ENCODE results near the gene NRL.

NRL gene

DNA sequence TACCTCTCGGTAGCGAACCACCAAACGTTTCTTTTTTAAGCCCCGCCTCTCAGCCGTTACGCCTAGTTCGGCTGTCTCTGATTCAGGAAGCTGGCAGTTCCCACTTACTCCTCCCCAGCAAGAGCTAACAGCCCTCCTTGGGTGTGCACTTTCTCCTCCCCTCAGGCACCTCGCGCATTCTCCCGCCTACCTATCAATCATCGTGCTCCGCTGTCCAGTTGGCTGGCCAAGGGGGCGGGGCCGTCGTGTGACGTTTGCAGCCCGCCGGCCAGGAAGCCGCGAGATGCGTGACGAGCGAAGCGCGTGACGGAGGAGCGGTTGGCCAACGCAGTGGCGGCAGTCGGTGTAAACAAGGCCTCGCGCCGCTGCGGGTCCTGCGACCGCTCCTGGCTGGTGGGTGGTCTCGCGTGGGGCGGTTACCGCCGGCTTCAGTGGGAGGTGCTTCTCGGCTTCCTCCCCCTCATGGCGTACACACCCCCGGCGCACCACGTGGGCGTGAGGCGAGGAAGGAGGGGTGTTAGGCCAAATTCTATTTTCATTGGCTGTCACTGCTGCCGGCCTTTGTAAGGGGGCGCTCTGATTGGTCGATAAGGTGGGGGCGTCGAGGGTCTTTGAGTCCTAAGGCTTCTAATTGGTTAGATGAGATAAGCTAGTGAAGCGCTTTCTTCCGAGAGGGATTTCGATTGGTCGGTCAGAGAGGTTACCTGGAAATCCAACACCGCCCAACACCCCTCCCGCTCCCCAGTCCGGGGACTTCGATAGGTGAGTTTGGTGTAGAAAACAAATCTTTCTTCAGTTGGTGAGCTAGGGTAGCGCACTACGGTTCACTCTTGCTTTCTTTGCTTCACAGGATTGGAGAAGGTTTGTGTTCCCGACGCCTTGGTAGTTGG is at the start of gene NRL, which contains the start of gene DCAF11:
Gene NRL (minus strand): TSS at position 418 of the 890 bp plus-strand sequence. CDS start 32,101 bp downstream, outside the sequence.
Gene DCAF11 (plus strand): TSS at position 246 of the 890 bp plus-strand sequence. CDS start 818 bp downstream, outside the sequence.
- peak; percentile 95 to 97 for DNase-seq (ENCODE audit: low read depth in 2 of 2)

DNA sequence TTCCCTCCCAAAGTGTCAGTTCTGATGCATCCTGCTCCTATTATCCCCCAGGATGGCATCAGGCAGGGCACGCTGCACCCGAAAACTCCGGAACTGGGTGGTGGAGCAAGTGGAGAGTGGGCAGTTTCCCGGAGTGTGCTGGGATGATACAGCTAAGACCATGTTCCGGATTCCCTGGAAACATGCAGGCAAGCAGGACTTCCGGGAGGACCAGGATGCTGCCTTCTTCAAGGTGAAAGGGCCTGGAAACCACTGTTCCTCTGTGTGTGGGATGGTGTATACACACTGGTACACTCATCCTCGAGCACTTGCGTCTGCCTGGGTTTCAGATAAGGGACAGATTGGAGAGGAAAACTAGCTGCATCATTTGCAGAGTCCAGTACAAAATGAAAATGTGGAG is 47.3 kb upstream of the NRL start:
- no peak for DNase-seq (ENCODE audit: low read depth in 2 of 2)

DNA sequence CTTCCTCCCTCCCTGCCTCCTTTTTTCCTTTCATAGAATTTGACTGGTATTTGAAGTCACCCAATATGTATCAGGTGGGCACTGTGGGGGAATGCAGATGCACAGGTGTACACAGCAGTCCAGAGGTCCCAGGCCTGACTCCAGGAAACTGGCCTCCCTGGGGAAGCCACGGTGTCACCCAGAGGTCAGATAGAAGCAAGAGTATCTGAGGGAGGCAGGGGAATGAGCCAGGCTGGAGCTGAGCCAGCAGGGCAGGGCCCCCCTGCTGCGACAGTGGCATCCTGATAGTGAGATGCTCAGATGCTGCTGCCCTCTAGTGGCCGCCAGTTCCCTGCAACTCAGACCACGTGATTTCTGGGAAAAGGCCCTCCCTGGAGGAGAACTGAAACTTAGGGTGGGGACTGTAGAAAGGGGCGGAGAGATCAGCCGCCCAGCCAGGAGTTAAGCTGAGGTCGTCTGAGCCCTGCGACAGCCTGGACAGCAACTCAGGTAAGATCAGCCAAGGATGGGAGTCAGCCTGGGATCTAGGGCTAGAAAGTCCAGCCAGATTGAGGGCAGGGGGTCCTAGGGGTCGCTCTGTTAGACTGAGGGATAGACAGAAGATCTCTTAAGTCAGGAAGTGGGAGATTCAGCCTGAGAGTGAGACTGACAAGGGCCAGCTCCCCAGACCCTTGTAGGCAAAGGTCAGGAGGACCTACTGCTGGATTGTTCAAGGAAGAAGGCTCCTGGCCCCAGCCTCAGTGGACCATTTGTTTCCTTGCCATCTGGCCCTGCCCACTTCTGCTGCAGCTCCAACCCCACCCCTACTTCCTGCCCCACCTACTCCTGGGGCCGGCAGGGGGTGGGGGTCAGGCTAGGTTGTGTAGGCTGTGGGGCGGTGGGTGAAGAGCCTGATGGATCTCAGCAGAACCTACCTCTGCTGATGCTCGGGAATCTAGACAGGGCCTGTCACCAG is 46.4 kb upstream of the NRL start, which contains the start of gene IRF9:
Gene IRF9 (plus strand): TSS at position 416 of the 955 bp plus-strand sequence. CDS start 880 bp downstream, outside the sequence.
- DNase-seq (ENCODE audit: low read depth in 2 of 2) = peak; percentile 98 to 99

DNA sequence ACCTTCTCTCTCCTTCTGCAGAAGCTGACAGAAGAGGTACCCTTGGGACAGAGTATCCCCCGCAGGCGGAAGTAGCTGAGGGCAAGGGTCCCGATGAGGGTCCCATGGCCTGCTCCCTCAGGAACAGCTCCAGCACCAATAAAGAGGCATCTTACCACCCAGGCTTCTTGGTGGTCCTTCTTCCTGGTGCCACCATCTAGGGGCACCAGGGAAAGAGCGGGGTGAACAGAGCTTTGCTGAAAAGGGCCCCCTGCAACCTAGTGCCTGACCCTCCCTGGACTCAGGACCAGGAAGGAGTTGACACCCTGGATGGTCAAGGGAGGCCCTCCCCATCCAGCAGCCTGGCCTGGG is 45.7 kb upstream of the NRL start:
- DNase-seq (ENCODE audit: low read depth in 2 of 2) = no peak

DNA sequence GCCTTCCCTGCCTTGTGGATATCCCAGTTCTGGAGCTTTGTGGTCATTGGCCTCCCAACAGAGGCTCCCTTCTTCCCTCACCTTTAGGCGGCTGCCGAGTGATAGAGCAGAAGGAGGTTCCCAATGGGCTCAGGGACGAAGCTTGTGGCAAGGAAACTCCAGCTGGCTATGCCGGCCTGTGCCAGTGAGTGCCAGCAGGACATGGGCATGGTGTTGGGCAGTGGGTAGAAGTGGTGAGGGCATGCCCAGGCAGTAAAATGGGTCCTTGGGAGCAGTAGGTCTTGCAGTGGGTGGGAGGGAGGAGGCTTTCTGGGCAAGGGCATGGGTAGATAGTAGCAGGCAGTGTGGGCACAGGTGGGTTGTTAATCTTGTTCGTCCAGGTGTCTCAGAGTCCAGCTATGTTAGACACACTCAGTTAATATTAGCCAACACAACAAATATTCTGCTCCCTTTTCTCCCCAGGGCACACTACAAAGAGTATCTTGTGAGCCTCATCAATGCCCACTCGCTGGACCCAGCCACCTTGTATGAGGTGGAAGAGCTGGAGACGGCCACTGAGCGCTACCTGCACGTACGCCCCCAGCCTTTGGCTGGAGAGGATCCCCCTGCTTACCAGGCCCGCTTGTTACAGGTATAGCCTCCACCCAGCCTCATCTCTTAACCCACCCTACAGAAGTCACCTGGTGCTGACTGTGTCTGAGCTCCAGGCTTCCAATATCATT is 45.2 kb upstream of the NRL start:
- DNase-seq (ENCODE audit: low read depth in 2 of 2) = no peak

DNA sequence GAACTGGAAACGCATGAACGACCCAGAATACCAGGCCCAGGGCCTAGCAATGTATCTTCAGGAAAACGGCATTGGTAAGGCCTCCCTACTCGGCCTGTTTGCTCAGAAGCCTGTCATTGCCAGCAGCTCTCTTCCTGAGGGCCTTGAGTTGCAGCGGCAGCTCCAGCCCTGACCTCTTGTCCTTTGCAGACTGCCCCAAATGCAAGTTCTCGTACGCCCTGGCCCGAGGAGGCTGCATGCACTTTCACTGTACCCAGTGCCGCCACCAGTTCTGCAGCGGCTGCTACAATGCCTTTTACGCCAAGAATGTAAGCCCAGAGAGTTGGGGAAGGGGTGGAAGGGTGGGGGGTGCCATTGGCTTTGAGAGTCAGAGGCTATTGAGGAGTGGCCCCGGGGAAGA is 42.6 kb upstream of the NRL start:
- DNase-seq (ENCODE audit: low read depth in 2 of 2) = no peak

DNA sequence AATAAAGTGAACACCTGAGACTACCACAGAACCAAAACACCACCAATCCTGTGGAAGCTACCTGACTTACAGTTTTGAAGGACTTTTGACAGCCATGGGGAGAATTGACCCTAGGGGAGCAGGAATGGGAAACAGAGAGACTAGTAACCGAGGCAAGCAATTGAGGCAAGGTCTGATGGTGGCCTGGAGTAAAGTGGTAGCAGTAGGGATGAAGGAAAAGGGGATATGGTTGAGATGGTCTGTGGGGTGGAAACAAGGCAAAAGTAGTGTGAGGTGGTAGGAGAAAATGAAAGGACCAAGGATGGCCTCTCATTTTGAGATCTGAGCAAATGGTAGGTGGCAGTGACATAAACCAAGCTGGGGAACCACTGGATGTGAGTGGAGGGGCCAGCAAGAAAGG is 42.1 kb upstream of the NRL start:
- no peak for DNase-seq (ENCODE audit: low read depth in 2 of 2)

DNA sequence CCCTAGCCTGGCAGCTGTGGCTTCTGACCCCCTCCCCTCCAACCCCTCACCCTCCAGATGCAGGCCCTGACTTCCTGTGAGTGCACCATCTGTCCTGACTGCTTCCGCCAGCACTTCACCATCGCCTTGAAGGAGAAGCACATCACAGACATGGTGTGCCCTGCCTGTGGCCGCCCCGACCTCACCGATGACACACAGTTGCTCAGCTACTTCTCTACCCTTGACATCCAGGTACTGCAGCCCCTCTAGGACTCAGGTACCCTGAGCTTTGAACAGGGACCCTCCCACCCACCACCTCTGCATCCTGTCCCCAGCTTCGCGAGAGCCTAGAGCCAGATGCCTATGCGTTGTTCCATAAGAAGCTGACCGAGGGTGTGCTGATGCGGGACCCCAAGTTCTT is 40.4 kb upstream of the NRL start:
- no peak for DNase-seq (ENCODE audit: low read depth in 2 of 2)

DNA sequence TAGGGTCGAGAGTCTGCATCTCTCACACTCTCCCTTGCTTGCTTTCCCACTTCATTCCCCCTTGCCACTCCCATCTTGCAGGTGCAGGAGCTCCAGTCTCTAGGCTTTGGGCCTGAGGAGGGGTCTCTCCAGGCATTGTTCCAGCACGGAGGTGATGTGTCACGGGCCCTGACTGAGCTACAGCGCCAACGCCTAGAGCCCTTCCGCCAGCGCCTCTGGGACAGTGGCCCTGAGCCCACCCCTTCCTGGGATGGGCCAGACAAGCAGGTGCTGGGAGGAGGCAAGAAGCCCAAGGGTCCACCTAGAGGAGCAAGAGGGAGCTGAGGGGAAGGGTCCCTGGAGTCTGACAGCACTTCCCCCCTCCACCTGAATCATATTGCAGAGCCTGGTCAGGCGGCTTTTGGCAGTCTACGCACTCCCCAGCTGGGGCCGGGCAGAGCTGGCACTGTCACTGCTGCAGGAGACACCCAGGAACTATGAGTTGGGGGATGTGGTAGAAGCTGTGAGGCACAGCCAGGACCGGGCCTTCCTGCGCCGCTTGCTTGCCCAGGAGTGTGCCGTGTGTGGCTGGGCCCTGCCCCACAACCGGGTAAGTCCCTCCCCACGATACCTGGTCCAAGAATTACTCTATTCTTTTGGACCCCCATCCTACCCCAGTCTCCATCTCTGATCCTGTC is 36.8 kb upstream of the NRL start:
- no peak for DNase-seq (ENCODE audit: low read depth in 2 of 2)

DNA sequence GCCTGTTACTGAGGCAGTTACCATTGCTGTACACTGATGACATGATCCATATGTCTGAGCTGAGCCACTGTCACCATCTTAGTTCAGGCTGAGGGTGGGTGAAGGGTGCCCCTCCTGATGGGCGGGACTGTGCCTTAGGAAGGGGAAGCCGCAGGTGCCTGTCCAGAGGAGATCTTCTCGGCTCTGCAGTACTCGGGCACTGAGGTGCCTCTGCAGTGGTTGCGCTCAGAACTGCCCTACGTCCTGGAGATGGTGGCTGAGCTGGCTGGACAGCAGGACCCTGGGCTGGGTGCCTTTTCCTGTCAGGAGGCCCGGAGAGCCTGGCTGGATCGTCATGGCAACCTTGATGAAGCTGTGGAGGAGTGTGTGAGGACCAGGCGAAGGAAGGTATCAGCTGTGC is 36.2 kb upstream of the NRL start:
- DNase-seq (ENCODE audit: low read depth in 2 of 2) = no peak

DNA sequence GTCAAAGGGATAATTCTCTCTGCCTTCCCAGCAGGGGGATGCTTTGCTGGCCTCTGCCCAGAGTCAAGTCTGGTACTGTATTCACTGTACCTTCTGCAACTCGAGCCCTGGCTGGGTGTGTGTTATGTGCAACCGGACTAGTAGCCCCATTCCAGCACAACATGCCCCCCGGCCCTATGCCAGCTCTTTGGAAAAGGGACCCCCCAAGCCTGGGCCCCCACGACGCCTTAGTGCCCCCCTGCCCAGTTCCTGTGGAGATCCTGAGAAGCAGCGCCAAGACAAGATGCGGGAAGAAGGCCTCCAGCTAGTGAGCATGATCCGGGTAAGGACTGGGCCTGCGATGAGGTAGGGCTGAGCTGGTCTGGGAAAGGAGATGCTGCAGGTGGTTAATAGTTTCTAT is 35.8 kb upstream of the NRL start:
- DNase-seq (ENCODE audit: low read depth in 2 of 2) = no peak

DNA sequence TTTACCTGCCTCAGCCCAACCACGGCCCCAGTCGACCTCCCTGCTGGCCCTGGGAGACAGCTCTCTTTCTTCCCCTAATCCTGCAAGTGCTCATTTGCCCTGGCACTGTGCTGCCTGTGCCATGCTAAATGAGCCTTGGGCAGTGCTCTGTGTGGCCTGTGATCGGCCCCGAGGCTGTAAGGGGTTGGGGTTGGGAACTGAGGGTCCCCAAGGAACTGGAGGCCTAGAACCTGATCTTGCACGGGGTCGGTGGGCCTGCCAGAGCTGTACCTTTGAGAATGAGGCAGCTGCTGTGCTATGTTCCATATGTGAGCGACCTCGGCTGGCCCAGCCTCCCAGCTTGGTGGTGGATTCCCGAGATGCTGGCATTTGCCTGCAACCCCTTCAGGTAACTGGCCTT is 35.3 kb upstream of the NRL start:
- no peak for DNase-seq (ENCODE audit: low read depth in 2 of 2)

DNA sequence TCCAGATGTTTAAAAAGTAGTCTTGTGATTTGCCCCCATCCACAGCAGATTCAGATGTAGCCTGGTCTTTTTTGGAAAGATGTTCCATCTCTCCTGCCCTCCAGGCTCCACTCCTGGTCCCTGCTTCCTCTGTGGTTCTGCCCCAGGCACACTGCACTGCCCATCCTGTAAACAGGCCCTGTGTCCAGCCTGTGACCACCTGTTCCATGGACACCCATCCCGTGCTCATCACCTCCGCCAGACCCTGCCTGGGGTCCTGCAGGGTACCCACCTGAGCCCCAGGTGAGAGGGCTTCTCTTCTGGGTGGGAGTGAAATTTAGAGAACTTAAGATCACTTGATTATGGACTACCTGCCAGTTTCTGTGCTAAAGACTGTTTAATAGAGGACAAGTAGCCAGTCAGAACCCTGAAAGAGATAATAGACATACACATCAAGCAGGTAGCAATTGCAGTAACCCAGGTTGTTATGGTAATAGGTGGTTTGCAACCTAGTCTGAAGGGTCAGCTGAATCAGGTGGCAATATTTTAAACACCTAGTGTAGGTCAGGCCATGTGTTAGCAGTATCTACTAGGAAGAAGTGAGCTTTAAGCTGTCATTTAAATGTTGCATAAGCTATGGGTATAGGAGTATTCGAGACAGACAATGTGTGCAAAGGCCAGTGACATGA is 34.7 kb upstream of the NRL start:
- DNase-seq (ENCODE audit: low read depth in 2 of 2) = no peak

DNA sequence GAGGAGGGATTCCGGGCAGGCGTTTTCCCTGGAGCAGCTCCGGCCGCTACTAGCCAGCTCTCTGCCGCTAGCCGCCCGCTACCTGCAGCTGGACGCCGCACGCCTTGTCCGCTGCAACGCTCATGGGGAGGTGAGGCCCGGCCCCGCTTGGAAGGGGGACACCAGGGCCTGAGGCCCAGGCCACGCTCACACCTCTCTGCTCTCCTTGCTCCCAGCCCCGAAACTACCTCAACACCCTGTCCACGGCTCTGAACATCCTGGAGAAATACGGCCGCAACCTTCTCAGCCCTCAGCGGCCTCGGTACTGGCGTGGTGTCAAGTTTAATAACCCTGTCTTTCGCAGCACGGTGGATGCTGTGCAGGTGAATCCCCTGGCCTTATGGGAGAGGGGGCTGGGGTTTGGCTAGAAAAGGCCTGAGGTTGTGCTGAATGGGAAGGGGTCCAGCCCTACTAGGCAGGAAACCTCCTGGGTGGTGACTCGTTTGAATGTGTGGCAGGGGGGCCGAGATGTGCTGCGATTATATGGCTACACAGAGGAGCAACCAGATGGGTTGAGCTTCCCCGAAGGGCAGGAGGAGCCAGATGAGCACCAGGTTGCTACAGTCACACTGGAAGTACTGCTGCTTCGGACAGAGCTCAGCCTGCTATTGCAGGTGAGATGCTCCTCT is 33.1 kb upstream of the NRL start:
- DNase-seq (ENCODE audit: low read depth in 2 of 2) = no peak

DNA sequence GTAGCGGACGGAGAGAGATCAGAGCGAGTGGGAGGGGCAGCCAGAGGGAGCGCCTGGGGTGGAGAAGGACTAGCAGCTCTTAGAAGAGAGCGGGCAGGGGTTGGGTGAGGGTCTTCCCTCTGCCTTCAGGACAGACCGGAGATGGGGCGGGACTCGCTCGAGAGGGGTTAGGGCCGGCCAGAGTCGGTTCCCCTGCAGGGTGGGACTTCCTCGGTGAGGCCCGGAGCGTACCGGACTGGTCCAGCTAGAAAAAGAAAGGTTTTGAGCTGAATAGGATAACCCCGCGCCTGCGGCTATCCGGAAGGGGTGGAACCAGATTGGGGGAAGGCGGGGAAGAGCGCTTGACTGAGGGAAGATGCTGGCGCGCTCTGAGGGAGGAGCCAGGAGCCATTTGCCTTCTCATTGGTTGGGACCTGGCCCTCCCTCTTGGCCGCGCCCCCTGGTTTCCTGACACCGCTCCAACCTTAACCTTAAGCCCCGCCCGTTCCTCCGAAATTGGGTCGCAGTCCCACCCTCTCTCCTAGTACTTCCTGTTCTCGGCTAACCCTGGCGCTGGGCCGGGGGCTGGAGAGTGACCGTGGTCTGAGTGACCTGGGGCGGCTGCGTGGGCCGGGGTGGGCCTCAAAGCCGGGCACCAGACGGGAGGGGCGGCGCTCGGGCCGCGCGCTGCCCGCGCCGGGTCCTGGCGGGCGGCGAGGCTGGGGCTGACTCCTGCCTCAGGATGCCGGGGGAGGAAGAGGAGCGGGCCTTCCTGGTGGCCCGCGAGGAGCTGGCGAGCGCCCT is 32.4 kb upstream of the NRL start, which contains the start of gene RNF31:
Gene RNF31 (plus strand): TSS at position 521 of the 783 bp plus-strand sequence. CDS start 201 bp downstream, at position 722.
- DNase-seq (ENCODE audit: low read depth in 2 of 2) = peak; percentile 93 to 99

DNA sequence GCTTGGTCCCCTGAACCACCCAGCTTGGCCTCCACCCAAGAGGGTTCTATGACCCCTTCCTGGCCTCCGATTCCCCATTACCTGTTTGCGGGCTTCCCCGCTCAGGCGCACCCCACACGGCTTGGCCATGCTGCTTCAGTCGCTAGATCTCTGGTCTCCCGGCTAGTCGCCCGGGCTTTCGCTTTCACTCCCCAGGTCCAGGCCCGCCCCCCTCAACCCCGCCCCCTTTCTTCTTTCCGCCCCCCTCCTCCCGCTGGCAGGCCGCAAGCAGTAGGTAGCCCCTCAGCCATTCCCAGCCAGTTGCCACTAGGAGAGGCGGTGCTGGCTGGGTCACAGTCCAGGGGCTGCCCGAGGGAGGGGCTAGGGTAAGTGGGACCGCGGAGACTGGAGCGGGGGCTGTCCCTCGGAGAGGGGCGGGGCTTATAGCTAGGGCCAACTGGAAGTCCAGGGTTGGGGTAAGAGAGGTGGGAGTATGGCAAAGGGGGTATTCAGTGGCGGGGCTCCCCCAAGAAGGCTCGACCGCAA is 31.8 kb upstream of the NRL start, which contains the start of gene PSME2:
Gene PSME2 (minus strand): TSS at position 158 of the 525 bp plus-strand sequence. CDS start 29 bp downstream, at position 129.
- DNase-seq (ENCODE audit: low read depth in 2 of 2) = peak; percentile 78 to 93

DNA sequence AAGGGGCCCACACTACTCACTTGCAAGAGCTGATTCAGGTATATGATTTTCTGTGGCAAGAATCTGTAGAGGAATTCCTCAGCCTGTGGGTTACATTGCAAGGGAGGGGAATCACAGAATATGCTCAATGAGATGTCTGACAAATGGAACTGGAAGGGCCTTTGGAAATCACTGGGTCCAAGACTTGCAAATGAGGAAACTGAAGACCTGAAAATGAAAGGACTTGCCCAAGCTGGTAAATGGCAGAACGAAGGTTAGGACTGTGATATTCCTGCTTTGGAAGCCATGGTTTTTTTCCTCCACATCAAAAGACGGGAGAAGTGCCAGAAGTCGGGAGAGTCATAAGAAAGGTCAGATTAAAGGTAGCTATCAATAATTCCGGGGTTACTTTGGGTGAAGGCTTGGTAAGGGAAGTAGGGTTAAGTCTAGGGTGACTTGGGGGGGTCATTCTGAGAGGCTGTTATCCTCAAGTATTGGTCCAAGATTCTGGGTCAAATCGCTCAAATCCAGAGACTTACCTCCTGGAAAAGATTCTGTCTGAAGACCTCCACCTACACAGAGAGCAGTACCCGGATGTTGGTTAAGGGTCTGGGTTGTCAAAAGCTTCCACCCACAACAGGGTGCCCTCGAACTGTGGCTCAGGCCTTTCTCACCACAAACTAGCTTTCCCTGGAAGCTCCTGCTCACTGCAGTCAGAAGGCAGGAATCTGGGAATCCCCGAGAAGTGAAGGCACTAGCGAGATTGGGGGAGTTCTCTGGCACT is 31.1 kb upstream of the NRL start:
- DNase-seq (ENCODE audit: low read depth in 2 of 2) = no peak

DNA sequence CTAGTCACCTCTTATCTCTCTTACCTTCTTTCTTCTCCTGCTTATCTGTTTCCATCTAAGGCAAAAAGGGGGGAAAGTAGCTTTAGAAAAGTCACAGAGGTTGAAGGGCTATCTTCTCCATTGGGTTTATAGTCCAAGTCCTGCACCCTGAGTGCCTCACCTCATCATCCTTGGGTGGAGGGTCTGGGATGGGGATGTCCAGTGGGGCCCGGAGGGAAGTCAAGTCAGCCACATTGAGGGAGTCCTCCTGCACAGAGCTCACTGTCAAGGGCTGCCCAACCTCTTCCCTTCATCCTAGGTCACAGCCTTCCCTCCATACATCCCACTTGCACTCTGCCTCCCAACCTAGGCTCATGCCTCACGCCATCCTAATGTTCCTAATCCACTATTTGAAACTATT is 30.5 kb upstream of the NRL start:
- DNase-seq (ENCODE audit: low read depth in 2 of 2) = no peak
